ELF-1 (cell line): ENCODE measurements around the gene SLC51A.
A peak's percentile ranks its signal among the peaks of the same experiment; 100 is the strongest.
"Not testable (repeated sequence)": the region's sequence is repeated elsewhere in the genome, so short reads cannot be mapped to it uniquely, and the experiment has no call there.

ENCODE experiments used
- DNase-seq: peaks from one replicate; pipeline ENCODE4 v3.0.0-alpha.2; 2016; ENCODE audit warnings: low read depth, low spot score

Gene SLC51A

DNA sequence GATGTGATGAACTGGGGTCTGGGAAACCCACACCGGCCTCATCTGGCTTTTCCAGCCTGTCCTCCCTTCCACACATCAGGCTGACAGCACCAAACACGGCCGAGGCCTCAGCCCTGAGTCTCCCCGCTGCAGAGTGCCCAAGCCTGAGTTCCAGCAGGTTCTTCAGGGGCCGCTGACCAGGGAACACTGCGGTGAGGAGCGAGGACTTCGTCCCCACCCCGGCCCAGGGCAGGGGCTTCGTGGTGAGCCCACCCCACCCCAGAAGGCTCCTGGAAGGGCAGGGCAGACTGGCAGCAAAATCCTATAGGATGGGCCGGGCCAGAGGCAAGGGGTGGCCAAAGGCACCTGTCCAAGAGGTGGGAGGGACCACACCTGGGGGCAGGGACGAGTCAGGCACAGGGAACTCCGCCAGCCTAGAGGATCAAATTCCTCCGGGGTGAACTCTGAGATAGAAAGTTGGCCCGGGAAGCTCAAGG is at the start of gene SLC51A:
SLC51A (plus strand) TSS at position 446 of the 476 bp plus-strand sequence. CDS start 179 bp downstream, outside the sequence.
- no peak for DNase-seq

DNA sequence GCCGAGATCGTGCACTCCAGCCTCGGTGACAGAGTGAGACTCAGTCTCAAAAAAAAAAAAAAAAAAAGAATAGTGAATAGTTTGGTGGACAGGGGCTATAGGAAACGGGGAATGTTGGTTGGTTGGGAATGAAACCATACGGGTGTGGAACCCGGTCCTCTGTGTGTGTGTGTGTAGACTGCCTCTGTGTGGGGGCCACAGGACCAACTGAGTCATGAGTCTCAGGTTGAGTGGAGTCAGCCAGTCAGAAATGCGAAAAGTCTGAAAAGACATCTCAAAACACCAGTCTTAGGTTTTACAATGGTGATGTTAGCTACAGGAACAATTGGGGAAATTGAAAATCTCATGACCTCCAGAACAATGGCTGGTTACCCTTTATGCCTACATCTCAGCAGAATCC is 49.6 kb upstream of the SLC51A start:
- DNase-seq = no peak

DNA sequence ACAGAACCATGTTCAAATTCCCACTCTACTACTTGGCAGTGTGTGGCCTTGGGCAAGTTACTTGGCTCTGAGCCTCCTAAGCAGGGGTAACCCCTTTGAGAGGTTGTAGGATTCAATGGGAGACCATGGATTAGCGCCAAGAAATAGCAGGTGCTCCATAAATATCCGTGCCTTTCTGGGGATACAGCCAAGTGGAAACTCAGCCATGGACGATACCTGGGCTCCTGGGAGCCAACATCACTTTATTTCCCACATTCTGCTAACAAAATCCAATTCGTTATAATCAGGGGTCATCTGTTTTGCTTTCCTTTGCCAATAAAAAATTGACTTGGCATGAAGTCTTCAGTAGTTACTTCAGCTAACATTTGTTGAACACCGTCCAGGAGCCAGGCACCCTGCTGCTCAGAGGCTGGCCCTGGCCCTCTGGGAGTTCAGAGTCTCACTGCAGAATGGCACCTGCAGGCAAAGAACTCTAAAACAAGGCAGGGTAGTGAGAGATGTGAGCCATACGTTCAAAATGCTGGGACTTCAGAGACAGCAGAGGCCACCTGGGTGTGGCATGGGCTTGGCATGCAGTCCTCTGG is 47.4 kb upstream of the SLC51A start:
- DNase-seq = no peak

DNA sequence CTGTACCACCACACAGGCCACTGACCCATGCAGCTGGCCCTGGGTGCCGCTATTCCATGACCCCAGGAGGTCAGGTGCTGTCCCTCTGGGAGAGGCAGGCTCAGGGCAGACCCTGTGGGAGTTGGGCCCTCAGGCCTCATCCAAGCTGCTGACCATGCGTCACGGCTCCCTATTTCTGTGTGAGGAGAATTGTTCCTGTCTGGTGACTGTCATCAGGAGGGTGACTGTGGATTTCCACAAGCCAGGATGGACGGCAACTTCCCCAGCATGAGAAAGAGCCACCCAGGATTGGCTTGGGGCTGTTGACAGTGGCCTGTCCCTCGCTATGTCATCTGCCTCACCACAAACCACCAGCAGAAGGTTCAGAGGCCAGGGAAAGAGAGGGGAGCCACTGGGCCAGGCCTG is 46.5 kb upstream of the SLC51A start:
- DNase-seq = no peak

DNA sequence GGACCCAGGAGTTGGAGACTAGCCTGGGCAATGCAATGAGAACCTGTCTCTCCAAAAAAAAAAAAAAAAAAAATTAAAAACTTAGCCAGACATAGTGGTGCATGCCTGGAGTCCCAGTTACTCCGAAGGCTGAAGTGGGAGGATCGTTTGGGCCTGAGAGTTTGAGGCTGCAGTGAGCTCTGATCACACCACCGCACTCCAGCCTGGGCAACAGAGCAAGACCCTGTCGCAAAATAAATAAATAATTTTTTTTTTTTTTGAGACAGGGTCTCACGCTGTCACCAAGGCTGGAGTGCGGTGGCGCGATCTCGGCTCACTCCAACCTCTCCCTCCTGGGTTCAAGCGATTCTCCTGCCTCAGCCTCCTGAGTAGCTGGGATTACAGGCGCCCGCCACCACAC is 46.0 kb upstream of the SLC51A start:
- DNase-seq = not testable (repeated sequence)

DNA sequence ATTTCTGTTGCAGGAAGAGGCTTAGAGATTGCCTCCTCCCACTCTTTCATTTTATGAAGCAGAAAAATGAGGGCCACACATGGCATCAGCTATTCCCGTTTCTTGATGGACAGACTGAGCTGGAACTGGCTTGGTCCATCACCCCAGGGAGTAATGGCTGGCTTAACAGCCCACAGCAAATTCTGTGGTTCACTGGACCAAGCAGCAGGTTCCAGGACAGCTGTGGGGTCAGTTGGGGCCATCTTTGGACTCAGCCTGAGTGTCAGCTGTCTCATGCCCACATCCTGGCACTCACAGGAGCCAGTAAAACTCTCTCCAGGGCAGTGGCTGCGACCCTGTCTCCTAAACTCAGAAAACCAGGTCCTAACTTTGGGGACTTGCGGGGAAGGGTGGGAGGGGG is 41.7 kb upstream of the SLC51A start:
- no peak for DNase-seq

DNA sequence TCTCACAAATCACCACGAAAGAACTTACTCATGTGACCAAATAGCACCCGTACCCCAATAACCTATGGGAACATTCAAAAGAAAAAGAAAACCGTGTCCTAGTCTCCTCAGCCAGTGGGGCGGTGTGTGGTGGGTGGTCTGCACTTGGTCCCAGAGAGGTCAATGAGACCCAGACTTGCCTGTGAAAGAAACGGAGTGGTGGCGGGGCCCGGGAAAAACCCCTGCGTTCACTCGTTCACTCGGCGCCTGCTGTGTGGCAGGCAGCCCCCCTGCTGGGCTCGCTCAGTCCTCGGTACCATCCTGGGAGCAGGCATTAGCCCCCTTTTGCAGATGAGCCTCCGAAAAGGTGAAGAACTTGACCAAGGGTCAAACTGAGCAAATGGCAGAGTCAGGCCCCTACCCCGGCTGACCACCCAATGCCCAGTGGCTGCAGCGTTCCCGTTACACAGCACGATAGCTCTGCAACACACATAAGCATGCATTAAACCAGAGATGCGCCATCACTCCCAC is 41.2 kb upstream of the SLC51A start:
- no peak for DNase-seq

DNA sequence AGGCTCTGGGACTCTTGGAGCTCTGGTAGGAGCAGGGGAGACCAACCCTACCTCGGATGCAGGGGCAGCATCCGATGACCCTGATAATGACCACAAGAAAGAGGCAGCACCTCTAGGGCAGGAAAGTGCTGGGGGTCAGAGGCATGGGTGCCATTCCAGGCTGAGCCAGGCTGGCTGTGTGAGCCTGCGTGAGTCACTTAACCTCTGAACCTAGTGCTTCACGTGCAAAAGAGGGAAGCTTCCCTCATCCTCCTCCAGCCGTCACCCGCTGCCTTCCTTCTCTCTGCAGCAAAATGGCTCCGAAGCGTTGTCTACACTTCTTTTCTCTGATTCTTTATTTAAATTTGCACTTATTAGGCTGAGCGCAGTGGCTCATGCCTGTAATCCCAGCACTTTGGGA is 40.6 kb upstream of the SLC51A start:
- DNase-seq = no peak

DNA sequence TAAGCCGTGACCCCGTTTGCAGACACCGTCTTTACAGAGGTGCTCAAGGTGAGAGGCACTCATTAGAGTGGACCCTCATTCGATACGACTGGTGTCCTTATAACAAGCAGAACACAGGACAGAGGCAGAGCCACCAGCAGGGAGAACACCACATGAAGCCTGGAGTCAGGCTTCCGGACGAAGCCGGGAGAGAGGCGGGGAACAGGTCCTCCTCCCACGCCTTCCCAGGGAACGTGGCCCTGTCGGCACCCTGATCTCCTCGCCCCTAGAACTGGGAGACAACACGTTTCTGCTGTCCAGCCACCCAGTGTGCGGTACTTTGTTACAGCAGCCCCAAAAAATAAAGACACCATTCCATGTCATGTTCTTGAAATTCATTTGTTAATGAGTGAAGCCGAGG is 38.8 kb upstream of the SLC51A start:
- no peak for DNase-seq

DNA sequence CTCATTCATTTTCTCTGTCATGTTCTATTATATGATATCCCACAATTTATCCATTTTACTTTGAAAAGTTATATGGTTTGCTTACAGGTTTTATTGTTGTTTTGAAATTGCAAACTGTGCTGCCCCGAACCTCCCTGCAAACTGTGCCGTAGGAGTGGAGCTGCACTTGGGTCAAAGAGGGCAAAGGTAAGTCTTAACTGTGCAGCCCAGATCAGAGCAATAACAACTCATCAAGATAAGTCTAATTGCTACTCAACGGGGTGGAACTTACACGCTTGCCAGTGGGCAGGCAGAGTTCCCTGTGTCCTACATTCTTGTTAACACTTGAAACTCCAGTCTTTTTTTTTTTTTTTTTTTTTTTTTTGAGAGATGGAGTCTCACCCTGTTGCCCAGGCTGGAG is 38.4 kb upstream of the SLC51A start:
- no peak for DNase-seq

DNA sequence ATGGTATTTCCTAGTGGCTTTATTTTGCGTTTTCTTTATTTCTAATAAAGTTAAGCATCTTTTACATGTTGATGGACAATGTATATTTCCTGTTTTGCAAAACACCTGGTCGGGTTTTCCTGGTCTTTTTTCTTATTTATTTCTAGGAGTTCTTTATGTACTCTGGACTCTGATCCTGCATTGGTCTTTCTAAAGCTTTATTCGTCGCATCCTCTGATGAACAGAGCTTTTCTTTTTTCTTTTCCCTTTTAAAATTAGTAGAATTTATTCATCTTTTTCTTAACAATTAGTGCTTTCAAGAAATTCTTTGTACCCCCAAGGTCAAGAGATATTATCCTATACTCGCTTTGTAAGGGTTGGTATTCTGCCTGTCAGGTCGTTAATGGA is 37.3 kb upstream of the SLC51A start:
- DNase-seq = no peak

DNA sequence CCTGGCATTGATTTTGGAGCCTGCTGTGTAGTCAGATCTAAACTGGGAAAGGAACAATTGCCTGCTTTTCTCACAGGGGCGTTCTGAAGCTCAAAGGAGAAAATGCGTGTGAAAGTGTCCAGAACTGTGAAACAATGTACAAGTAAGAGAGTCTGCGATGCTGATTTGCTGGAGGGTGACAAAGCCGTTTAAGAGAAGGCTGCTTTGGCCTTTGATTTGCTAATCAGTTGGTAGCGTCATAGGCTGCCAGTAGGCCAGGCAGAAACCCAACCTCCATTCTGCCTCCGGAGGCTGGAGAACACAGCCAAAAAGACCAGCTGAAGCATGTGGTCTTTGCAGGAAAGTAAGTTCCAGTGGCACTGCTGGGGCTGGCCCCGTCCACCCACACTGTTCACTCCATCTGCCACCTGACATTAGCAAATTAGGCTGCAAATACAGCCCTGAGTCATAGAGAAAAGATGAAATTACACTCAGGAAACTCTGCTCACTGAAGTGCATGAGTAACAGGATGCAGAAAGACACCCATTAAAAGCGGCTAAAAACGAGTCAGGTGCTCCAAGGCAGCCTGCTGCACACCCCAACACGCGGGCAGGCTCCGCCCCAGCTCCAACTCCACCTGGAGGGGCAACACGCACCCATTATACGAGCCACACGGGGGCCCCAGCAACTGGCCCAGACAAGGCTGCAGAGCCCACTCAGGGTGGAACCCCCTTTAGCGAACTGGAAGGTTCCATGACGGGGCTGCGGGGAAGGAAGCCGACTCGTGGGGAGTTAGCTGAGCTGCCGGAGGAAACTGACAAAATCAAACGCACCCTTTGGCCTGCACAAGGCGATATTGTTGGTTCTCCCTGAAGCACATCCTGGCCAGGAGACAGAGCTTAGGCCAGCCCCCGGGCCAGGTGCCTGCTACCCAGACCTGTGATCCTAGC is 36.7 kb upstream of the SLC51A start:
- DNase-seq = peak; percentile 76

DNA sequence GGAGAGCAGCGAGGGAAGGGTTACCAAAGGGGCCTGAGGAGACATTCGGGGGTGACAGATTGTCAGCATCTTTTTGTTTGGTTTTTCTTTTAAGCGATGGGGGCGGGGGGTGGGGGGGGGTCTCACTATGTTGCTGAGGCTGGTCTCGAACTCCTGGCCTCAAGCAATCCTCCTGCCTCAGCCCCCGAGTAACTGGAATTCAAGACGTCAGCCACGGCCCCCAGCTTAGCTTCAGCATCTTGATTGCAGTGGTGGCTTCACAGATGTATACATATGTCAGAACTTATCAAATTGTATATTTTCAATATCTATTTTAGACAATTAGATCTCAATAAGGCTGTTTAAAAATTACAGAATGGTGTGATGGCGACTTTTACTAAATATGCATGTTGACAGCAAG is 36.0 kb upstream of the SLC51A start:
- DNase-seq = no peak

DNA sequence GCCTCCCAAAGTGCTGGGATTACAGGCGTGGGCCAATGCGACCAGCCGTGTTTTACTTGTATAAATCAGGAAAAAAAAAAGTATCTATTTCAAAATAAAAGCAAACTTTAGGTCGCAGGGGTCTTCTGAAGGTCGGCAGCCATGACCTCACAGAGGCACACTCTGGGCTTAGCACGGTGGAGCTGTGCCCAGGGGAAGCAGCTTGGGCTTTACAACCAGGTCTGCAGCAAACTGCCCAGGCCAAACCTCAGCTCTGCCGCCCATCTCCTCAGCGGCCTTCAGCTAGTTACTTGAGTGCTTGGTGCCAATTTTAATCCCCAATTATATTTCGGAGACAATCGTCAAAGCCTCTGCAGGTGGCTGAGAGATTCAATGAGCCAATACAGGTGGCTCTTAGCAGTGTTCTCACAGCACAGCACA is 35.2 kb upstream of the SLC51A start:
- no peak for DNase-seq

DNA sequence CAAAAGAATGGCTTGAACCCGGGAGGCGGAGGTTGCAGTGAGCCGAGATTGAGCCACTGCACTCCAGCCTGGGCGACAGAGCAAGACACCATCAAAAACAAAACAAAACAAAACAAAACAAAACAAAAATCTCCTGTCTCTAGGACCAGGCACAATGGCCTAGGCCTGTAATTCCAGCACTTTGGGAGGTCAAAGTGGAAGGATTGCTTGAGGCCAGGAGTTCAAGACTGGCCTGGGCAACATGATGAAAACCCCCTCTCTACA is 32.2 kb upstream of the SLC51A start:
- DNase-seq = not testable (repeated sequence)

DNA sequence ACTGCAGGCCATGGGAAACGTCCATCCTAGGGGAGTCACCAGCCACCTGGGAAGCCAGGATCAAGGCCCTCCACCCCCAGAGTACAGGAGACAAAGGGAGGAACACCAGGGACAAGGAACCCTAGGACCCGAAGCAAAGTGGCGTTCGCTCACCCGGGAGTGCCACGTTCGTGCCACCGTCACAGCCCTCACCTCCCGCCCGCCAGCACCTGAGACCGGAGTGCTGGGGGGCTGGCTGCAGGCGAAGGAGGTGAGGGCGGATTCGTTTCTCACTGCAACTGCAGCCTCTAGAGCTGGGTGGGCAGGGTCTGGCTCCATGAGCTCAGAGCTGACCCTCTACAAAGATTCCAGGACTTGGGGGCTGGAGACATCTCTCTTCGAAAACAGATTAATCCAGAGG is 31.5 kb upstream of the SLC51A start:
- DNase-seq = no peak

DNA sequence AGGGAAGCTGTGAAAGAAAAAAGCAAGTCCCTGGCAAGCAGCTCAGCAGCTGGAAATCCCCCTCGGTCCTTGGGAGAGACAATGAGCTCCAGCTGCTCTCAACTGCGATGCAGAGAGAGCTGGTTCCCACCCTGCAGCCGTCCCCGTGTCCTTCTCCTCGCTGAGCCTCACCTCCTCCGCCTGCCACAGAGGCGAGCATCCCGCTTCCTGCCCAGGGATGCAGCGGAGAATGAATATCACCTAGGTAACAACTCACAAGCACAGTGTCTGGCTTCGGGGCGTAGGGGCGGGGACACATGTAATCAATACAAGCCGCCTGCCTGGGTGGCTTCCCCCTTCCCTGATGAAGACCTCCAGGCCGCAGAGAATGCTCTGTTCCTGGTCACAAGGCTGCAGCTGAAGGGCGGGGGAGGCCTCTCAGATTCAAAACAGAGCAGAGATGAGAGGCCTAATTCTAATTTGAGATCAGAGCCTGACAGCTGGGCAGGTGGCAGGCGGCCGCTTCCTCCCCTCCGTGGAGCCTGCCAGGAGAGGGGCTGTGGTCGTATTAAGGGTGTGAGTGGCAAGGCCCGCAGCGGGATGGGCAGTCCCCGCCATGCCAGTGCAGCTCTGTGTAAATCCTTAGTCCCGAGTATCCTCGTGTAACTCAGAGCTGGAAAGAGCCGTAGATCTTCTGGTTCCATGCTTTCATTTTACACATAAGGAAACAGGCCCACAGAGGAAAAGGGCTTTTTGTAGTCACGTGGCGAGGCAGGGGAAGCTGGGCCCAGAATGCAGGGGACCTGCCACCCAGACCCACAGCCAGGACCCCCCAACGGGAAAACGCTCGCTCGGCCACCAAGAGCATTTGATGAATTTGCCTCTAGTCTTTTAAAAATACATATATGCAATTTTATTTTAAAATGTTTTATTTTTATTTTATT is 29.4 kb upstream of the SLC51A start:
- peak; percentile 89 for DNase-seq

DNA sequence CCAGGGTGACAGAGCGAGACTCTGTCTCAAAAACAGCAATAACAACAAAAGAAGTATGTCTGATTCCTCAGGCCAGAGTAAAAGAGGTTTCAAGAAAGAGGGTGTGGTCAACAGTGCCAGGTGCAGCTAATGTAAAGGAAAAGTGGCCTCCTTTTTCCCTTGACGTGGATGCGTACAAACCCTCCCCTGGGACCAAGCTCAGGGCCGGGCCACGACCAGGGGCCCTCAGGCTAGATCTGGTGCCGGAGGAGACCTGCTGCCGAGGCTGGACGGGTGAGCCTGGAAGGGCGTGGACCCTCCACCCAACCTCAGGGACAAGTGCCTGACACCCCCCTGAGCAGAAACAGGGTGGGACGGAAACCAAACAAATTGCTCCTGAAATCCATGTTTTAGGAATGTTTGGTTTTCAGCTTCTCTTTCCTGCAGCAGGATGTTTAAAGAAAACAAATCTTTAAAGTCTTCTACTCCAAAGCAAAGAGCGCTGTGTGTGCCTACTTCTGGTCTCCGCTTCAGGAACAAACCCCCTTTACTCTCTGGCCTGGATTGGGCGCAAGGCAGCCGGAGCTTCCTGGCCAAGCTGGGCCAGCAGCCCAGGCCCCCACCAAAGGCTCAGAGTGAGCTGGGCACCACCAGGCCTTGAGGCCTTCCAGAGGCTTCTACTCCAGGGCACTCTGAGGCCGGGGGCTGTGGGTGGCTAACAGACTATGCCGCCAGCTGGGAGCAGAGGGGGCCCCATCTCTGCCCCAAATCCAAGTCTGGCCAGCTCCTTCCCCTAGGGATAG is 26.6 kb upstream of the SLC51A start:
- DNase-seq = peak; percentile 42

DNA sequence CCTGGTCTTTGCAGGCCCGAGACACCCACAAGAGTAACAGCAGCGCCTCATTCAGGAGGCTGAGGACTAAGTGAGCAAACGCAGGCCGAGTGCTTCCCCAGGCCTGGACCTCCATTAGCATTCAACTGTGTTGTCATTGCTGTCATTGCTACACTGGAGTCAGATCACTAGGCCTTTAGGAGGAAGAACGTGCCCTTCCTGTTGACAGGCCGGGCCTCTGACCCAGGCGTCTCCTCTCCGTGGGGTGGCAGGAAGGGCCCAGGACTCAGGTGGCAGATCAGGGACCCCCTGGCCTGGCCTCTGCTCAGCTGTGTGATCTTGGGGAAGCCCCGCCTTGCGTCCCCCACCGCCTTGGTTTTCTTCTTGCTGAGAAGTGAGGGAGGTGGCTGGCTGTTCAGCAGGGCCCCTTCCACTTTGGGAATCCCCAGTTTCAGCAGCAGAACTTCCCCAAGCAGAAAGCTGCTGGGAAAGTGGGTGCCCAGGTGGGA is 24.3 kb upstream of the SLC51A start:
- DNase-seq = no peak

DNA sequence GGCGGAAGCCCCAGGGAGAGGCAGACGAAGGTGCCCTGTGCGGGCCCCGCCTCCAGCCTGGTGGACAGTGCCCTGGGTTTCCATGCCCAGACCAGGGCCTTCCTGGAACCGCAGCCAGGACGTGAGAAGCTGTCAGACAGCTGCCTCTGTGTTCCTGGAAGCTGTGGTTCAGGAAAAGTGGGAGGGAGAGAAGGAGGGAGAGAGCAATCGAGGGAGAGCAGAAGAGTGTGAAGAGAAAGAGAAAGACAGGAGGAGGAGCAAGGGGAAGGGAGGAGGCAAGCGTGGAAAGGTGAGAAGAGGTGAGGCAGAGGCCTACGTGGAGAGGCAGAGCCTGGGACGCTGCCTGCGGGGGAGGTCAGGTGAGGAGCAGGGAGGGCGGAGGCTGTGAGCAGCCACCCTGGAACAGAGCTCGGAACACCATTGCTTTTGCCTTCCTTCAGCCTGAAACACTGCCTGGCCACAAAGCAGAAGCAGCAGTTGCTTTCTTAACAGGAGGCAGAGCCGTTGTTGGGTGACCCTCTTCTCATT is 23.7 kb upstream of the SLC51A start:
- peak; percentile 34 for DNase-seq
